ENCODE results near the gene IMPDH2. TPM values are rescaled to one million over a fixed set of nuclear protein-coding genes. Genes with fewer than 3 reads are reported as not detected.
A peak's percentile ranks its signal among the peaks of the same experiment; 100 is the strongest.

IMPDH2 gene
- total and polyA plus RNA-seq, 10 of the 15 experiments (the other 5 are each of a cell fraction or from before 2014, with no cell fraction given): 190 to 424 (median 345) TPM

DNA sequence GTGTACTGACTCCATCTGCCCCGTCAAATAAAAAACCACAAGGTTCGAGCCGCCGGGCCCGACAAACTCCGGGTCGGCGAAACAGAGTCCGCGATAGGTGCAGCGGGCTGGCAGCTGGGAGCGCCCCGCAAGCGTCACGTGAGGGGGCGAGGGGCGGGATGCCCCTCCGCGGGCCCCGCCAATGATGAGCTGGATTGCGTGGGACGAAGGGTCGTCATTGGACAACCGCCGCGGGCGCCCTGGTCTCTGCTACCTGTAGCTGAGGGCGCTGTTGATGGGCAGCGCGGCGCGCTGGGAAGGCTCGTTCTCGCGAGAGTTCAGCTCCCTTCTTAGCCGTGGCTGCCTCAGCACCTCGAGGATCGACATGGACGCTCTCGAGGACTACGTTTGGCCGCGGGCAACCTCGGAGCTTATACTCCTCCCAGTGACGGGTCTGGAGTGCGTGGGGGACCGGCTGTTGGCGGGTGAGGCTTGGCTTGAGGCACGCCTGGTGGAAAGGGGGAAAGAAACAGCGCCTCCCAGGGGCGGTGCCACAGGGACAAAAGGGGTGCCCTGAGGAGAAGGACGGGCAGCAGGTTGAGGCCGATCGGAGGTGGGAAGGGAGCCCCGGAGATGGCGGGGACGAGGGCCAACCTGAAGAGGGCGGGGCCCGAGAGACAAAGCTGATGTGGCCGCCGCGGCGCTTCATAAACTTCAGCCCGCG is 22.0 kb downstream of the IMPDH2 start, which contains the start of gene WDR6 (continued):
- TF ChIP-seq, protein P1, sequence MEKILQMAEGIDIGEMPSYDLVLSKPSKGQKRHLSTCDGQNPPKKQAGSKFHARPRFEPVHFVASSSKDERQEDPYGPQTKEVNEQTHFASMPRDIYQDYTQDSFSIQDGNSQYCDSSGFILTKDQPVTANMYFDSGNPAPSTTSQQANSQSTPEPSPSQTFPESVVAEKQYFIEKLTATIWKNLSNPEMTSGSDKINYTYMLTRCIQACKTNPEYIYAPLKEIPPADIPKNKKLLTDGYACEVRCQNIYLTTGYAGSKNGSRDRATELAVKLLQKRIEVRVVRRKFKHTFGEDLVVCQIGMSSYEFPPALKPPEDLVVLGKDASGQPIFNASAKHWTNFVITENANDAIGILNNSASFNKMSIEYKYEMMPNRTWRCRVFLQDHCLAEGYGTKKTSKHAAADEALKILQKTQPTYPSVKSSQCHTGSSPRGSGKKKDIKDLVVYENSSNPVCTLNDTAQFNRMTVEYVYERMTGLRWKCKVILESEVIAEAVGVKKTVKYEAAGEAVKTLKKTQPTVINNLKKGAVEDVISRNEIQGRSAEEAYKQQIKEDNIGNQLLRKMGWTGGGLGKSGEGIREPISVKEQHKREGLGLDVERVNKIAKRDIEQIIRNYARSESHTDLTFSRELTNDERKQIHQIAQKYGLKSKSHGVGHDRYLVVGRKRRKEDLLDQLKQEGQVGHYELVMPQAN (conservative IDR thresholded peaks at IDR 0.05): peak; percentile 78
- peak; percentile 62; the same call in 1 of the 2 replicates for TF ChIP-seq DPF2 (IDR thresholded peaks at IDR 0.05)
- TF ChIP-seq, protein P2, sequence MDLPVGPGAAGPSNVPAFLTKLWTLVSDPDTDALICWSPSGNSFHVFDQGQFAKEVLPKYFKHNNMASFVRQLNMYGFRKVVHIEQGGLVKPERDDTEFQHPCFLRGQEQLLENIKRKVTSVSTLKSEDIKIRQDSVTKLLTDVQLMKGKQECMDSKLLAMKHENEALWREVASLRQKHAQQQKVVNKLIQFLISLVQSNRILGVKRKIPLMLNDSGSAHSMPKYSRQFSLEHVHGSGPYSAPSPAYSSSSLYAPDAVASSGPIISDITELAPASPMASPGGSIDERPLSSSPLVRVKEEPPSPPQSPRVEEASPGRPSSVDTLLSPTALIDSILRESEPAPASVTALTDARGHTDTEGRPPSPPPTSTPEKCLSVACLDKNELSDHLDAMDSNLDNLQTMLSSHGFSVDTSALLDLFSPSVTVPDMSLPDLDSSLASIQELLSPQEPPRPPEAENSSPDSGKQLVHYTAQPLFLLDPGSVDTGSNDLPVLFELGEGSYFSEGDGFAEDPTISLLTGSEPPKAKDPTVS (IDR thresholded peaks at IDR 0.05; ENCODE audit: low read depth, low read length): no peak
- peak; percentile 74 for TF ChIP-seq HDGF (IDR thresholded peaks at IDR 0.05)
- TF ChIP-seq NRF1 (conservative IDR thresholded peaks at IDR 0.05; ENCODE audit: low read depth, low read length): no peak
- peak; percentile 68; the same call in 1 of the 2 replicates for TF ChIP-seq TAF1 (IDR thresholded peaks at IDR 0.05; ENCODE audit: borderline replicate concordance, low read depth, low read length)
- peak; percentile 25; the same call in 1 of the 2 replicates for TF ChIP-seq BACH1 (IDR thresholded peaks at IDR 0.05; ENCODE audit: borderline replicate concordance)
- TF ChIP-seq BMI1 (IDR thresholded peaks at IDR 0.05; ENCODE audit: borderline replicate concordance): no peak
- no peak for TF ChIP-seq ZNF24 (IDR thresholded peaks at IDR 0.05)
- no peak for TF ChIP-seq PAX8 (IDR thresholded peaks at IDR 0.05)
- TF ChIP-seq, protein P3, sequence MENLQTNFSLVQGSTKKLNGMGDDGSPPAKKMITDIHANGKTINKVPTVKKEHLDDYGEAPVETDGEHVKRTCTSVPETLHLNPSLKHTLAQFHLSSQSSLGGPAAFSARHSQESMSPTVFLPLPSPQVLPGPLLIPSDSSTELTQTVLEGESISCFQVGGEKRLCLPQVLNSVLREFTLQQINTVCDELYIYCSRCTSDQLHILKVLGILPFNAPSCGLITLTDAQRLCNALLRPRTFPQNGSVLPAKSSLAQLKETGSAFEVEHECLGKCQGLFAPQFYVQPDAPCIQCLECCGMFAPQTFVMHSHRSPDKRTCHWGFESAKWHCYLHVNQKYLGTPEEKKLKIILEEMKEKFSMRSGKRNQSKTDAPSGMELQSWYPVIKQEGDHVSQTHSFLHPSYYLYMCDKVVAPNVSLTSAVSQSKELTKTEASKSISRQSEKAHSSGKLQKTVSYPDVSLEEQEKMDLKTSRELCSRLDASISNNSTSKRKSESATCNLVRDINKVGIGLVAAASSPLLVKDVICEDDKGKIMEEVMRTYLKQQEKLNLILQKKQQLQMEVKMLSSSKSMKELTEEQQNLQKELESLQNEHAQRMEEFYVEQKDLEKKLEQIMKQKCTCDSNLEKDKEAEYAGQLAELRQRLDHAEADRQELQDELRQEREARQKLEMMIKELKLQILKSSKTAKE (IDR thresholded peaks at IDR 0.05; ENCODE audit: low read depth, poor library complexity, severe bottlenecking): no peak
- TF ChIP-seq SMAD5 (IDR thresholded peaks at IDR 0.05; ENCODE audit: low read depth): peak; percentile 92
- TF ChIP-seq MEF2B (IDR thresholded peaks at IDR 0.05; ENCODE audit: partially characterized antibody, poor library complexity, severe bottlenecking): no peak
- no peak for TF ChIP-seq MTA3 (IDR thresholded peaks at IDR 0.05; ENCODE audit: borderline replicate concordance, low read length)
- peak; percentile 97 for TF ChIP-seq SP1 (IDR thresholded peaks at IDR 0.05; ENCODE audit: low read depth, low read length)
- no peak for TF ChIP-seq MYC (IDR thresholded peaks at IDR 0.05; ENCODE audit: insufficient read depth, insufficient read length, insufficient replicate concordance, low read length, severe bottlenecking)
- TF ChIP-seq PML (IDR thresholded peaks at IDR 0.05; ENCODE audit: low read length): peak; percentile 92
- TF ChIP-seq, protein P4, sequence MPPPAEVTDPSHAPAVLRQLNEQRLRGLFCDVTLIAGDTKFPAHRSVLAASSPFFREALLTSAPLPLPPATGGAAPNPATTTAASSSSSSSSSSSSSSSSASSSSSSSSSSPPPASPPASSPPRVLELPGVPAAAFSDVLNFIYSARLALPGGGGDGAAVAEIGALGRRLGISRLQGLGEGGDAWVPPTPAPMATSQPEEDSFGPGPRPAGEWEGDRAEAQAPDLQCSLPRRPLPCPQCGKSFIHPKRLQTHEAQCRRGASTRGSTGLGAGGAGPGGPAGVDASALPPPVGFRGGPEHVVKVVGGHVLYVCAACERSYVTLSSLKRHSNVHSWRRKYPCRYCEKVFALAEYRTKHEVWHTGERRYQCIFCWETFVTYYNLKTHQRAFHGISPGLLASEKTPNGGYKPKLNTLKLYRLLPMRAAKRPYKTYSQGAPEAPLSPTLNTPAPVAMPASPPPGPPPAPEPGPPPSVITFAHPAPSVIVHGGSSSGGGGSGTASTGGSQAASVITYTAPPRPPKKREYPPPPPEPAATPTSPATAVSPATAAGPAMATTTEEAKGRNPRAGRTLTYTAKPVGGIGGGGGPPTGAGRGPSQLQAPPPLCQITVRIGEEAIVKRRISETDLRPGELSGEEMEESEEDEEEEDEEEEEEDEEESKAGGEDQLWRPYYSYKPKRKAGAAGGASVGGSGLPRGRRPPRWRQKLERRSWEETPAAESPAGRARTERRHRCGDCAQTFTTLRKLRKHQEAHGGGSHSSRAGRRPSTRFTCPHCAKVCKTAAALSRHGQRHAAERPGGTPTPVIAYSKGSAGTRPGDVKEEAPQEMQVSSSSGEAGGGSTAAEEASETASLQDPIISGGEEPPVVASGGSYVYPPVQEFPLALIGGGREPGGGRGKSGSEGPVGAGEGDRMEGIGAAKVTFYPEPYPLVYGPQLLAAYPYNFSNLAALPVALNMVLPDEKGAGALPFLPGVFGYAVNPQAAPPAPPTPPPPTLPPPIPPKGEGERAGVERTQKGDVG (CRISPR knock-in tag; IDR thresholded peaks at IDR 0.05): no peak
- TF ChIP-seq, protein P5, sequence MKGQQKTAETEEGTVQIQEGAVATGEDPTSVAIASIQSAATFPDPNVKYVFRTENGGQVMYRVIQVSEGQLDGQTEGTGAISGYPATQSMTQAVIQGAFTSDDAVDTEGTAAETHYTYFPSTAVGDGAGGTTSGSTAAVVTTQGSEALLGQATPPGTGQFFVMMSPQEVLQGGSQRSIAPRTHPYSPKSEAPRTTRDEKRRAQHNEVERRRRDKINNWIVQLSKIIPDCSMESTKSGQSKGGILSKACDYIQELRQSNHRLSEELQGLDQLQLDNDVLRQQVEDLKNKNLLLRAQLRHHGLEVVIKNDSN (IDR thresholded peaks at IDR 0.05; ENCODE audit: borderline replicate concordance, extremely low read length, insufficient read depth, low read depth, low read length): peak; percentile 97
- TF ChIP-seq SMARCA5 (IDR thresholded peaks at IDR 0.05): peak; percentile 97
- TF ChIP-seq SREBF1 (IDR thresholded peaks at IDR 0.05; ENCODE audit: low read length): no peak

All from GM12878 (cell line).